HFF-Myc (cell line): ENCODE results near the gene DSTN.

ENCODE experiments used
- DNase-seq: peaks from one replicate; pipeline ENCODE4 v3.0.0-alpha.2; 2011; ENCODE audit warnings: low read depth; ENCODE audit errors: extremely low read depth
- H3K4me3 ChIP-seq: replicated peaks from 2 replicates; pipeline ENCODE4 v1.5.1; 2011; ENCODE audit warnings: low read depth, mild to moderate bottlenecking, control low read depth, low read length
- CTCF ChIP-seq: IDR thresholded peaks from 2 replicates; pipeline ENCODE4 v1.5.1; 2012; ENCODE audit warnings: mild to moderate bottlenecking, low read depth, low read length, control low read depth; ENCODE audit errors: missing control alignments

DSTN gene

GRCh38 chr20:17636523-17637412 lies 66.9 kb downstream of the DSTN start:
- no peak for DNase-seq
- H3K4me3 ChIP-seq: no peak overlapping the region
- TF ChIP-seq CTCF: no peak

- TF ChIP-seq CTCF: no peak
- DNase-seq: no peak
- H3K4me3 ChIP-seq: no peak overlapping the region
These were observed 67.5 kb downstream of the DSTN start for GRCh38 chr20:17637413-17637780.

- no peak overlapping the region for H3K4me3 ChIP-seq
- no peak for TF ChIP-seq CTCF
- DNase-seq: no peak
These were observed 68.2 kb downstream of the DSTN start for GRCh38 chr20:17637985-17638640.

- no peak for TF ChIP-seq CTCF
- no peak overlapping the region for H3K4me3 ChIP-seq
- DNase-seq: no peak
These were observed 69.0 kb downstream of the DSTN start for GRCh38 chr20:17638835-17639407.

- no peak overlapping the region for H3K4me3 ChIP-seq
- TF ChIP-seq CTCF: no peak
- DNase-seq: no peak
These were observed 70.4 kb downstream of the DSTN start for GRCh38 chr20:17640146-17640874.

GRCh38 chr20:17640875-17641378 lies 71.1 kb downstream of the DSTN start:
- no peak overlapping the region for H3K4me3 ChIP-seq
- TF ChIP-seq CTCF: no peak
- no peak for DNase-seq
